DOHH2 (cell line): ENCODE measurements around the gene TUBB.

Experiments
- H3F3A ChIP-seq: fragments of 200-600 bp; sonication (generic), shearing (Covaris generic); 2 replicates; pipeline ENCODE4 v1.6.0; 2016; ENCODE audit warnings: antibody characterized with exemption, mild to moderate bottlenecking; ENCODE audit not compliant: control insufficient read depth, insufficient read depth
- H3K27ac ChIP-seq: fragments of 200-600 bp; sonication (generic); 2 replicates; pipeline ENCODE4 v1.5.1; 2014; ENCODE audit warnings: low read depth, mild to moderate bottlenecking, low read length, moderate library complexity
- H3K27me3 ChIP-seq: fragments of 200-600 bp; sonication (generic); 2 replicates; pipeline ENCODE4 v1.6.1; 2014; ENCODE audit warnings: mild to moderate bottlenecking, low read length, mixed read lengths; ENCODE audit not compliant: control insufficient read depth
- H3K36me3 ChIP-seq: fragments of 200-600 bp; sonication (generic); 2 replicates; pipeline ENCODE4 v1.6.1; 2014; ENCODE audit warnings: mild to moderate bottlenecking, low read length, moderate library complexity, mixed read lengths; ENCODE audit not compliant: control insufficient read depth
- H3K4me1 ChIP-seq: fragments of 200-600 bp; sonication (generic); 2 replicates; pipeline ENCODE4 v1.6.1; 2014; ENCODE audit warnings: mild to moderate bottlenecking, low read length, mixed read lengths; ENCODE audit not compliant: control insufficient read depth
- H3K4me2 ChIP-seq: fragments of 200-600 bp; sonication (generic); 2 replicates; pipeline ENCODE4 v1.6.0; 2014; ENCODE audit warnings: mild to moderate bottlenecking, low read length, moderate library complexity
- H3K4me3 ChIP-seq: fragments of 200-600 bp; sonication (generic); 2 replicates; pipeline ENCODE4 v1.5.1; 2014; ENCODE audit warnings: mild to moderate bottlenecking, low read length, mixed read lengths
- H3K79me2 ChIP-seq: fragments of 200-600 bp; sonication (generic); 2 replicates; pipeline ENCODE4 v1.6.1; 2014; ENCODE audit warnings: mild to moderate bottlenecking, low read length, mixed read lengths; ENCODE audit not compliant: control insufficient read depth
- H3K9me2 ChIP-seq: fragments of 200-600 bp; sonication (generic); replicated peaks from 2 replicates; pipeline ENCODE4 v1.6.1; 2014; ENCODE audit warnings: mild to moderate bottlenecking, low read length, mixed read lengths; ENCODE audit not compliant: control insufficient read depth
- H3K9me3 ChIP-seq: fragments of 200-600 bp; sonication (generic); 2 replicates; pipeline ENCODE4 v1.6.1; 2014; ENCODE audit warnings: antibody characterized with exemption, low read length, mixed read lengths; ENCODE audit not compliant: control insufficient read depth, insufficient read depth
- H4K20me1 ChIP-seq: fragments of 200-600 bp; sonication (generic); 2 replicates; pipeline ENCODE4 v1.6.0; 2014; ENCODE audit warnings: low read depth, mild to moderate bottlenecking, antibody characterized with exemption, low read length, moderate library complexity; ENCODE audit not compliant: control insufficient read depth, insufficient read depth
- EZH2phosphoT487 ChIP-seq: fragments of 200-600 bp; sonication (generic); IDR thresholded peaks from 2 replicates; pipeline ENCODE4 v1.6.1; 2017; ENCODE audit warnings: borderline replicate concordance, mild to moderate bottlenecking, antibody characterized with exemption, low read length, moderate library complexity, mixed read lengths
- TF ChIP-seq, protein P1 (sequence below): fragments of 200-600 bp; sonication (generic); IDR thresholded peaks from one replicate; pipeline ENCODE4 v1.5.1; 2014; ENCODE audit warnings: antibody characterized with exemption, mild to moderate bottlenecking, low read depth, low read length; ENCODE audit not compliant: poor library complexity, severe bottlenecking

Gene TUBB

DNA sequence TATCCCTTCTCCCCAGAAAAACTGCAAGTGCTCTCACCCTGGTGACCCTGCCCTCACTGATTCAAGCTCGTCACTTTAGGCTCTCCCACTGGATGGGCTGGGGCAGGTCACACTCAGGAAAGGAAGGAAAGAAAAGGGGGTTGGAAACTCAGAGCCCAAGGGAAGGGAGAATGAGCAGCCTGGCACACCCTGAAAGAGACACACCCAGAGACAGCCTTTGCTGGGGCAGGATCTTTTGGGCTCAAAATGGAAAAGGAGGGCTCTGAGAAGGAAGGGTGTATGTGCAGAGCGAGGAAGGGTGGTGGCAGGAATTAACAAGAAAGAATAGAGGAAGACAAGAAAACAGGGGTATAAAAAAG, 36.2 kb upstream of the TUBB start:
- H3K9me2 ChIP-seq: no peaks in the 10 kb centered on the region
- H3K27me3 ChIP-seq: no peaks in the 10 kb centered on the region
- no peaks in the 10 kb centered on the region for H3K9me3 ChIP-seq
- peaks cover 44% of the 10 kb centered on the region for H3K4me1 ChIP-seq
- peak overlapping the region; percentile 88 for H3K4me3 ChIP-seq
- H3K27ac ChIP-seq: peak overlapping the region; percentile 90
- peak overlapping the region; percentile 82 for H3K4me2 ChIP-seq
- no peak for TF ChIP-seq EZH2phosphoT487
- TF ChIP-seq, protein P1, sequence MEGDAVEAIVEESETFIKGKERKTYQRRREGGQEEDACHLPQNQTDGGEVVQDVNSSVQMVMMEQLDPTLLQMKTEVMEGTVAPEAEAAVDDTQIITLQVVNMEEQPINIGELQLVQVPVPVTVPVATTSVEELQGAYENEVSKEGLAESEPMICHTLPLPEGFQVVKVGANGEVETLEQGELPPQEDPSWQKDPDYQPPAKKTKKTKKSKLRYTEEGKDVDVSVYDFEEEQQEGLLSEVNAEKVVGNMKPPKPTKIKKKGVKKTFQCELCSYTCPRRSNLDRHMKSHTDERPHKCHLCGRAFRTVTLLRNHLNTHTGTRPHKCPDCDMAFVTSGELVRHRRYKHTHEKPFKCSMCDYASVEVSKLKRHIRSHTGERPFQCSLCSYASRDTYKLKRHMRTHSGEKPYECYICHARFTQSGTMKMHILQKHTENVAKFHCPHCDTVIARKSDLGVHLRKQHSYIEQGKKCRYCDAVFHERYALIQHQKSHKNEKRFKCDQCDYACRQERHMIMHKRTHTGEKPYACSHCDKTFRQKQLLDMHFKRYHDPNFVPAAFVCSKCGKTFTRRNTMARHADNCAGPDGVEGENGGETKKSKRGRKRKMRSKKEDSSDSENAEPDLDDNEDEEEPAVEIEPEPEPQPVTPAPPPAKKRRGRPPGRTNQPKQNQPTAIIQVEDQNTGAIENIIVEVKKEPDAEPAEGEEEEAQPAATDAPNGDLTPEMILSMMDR: no peak
- H4K20me1 ChIP-seq: peaks cover 7% of the 10 kb centered on the region; the same call in 1 of the 2 replicates
- H3K36me3 ChIP-seq: peaks cover 88% of the 10 kb centered on the region
- H3F3A ChIP-seq: peaks cover 47% of the 10 kb centered on the region
- peaks cover 95% of the 10 kb centered on the region for H3K79me2 ChIP-seq

DNA sequence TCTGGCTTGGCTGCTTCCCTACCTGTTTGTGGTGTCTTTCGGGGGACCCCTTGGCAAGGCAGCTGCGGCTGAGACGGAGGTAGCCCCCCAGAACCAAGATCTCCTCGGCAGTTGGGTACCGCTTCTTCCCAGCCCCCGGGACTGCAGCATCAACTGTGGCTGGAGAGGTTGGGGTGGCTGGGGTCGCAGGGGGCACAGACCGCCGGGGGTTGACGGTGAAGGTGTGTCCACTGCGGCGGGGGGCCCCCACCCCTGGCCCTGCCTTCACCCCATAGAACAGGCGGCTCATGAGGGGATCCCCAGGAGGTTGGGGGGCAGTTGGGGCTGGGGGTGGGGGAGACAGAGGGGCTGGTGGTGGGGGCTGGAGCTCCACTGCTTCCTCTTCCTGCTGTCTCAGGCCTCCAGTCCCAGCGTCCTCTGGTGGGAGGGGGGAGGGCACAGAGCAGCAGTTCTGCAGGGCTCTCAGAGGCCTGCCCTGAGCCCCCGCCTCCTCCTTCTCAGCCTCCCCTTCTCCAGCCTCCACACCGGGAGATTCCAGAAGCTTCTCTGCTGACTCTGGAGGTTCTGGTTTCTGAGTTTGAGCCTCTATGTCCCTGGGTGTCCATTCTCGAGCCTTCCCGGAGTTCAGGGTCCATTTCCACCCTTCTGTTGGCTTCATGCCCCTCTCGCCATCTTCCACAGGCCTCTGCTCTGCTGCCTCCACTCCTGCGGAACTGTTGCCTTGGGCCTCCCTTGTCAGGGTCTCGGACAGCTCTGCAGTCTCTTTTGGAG, 35.6 kb upstream of the TUBB start:
- peaks cover 44% of the 10 kb centered on the region for H3K4me1 ChIP-seq
- no peaks in the 10 kb centered on the region for H3K9me3 ChIP-seq
- peak overlapping the region; percentile 88 for H3K4me3 ChIP-seq
- H3K9me2 ChIP-seq: no peaks in the 10 kb centered on the region
- H3K27me3 ChIP-seq: no peaks in the 10 kb centered on the region
- peaks cover 96% of the 10 kb centered on the region for H3K79me2 ChIP-seq
- H3F3A ChIP-seq: peaks cover 48% of the 10 kb centered on the region
- TF ChIP-seq, protein P1: no peak
- TF ChIP-seq EZH2phosphoT487: no peak
- H4K20me1 ChIP-seq: peaks cover 5% of the 10 kb centered on the region; the same call in 1 of the 2 replicates
- H3K27ac ChIP-seq: peak overlapping the region; percentile 90
- H3K4me2 ChIP-seq: peak overlapping the region; percentile 82
- H3K36me3 ChIP-seq: peaks cover 87% of the 10 kb centered on the region

DNA sequence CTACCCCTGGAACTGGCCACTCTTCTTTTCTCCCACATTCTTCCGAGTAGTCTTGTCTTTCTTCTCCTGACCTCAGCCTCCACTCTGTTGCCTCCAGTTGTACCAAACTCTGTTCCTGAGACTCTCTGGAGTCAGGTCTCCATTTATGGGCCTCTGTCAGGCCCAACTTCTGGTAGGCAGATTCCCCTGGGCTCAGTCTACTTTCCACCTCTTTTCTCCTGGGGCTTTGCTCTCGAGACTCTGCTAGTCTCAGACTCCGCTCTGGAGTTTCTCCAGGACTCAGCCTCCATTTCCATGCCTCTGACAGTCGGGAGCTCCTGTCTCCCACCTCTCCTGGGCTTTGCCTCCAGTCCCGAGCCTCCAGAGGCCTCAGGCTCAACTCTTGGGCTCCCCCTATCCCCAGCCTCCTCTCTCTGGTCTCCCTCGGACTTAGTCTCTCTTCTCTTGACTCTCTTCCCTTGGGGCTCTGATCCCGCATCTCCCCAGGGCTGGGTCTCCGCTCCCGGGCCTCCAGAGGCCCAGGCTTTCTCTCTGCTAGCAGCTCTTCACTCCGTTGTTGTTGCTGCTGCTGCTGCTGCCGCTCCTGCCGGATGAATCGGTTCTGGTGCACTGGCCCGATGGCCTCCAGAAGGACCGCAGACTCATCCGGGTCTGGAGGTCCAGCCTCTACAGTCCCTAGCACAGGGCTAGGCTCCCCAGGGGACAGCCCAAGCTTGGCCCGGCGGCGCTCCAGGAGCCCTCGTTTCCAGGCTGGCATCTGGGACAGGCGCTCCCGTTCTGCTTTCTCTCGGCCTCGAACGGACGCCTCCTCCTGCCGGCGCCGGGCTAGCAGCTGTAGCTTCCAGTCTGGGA, 34.8 kb upstream of the TUBB start:
- H3K27me3 ChIP-seq: no peaks in the 10 kb centered on the region
- H3K9me3 ChIP-seq: no peaks in the 10 kb centered on the region
- peaks cover 79% of the 10 kb centered on the region for H3K36me3 ChIP-seq
- peaks cover 41% of the 10 kb centered on the region for H3F3A ChIP-seq
- H3K4me3 ChIP-seq: peak overlapping the region; percentile 88
- H3K9me2 ChIP-seq: no peaks in the 10 kb centered on the region
- H4K20me1 ChIP-seq: peaks cover 3% of the 10 kb centered on the region; the same call in 1 of the 2 replicates
- TF ChIP-seq EZH2phosphoT487: no peak
- TF ChIP-seq, protein P1: peak; percentile 52
- peaks cover 44% of the 10 kb centered on the region for H3K4me1 ChIP-seq
- H3K27ac ChIP-seq: peak overlapping the region; percentile 90
- peaks cover 96% of the 10 kb centered on the region for H3K79me2 ChIP-seq
- peak overlapping the region; percentile 82 for H3K4me2 ChIP-seq
